H1 (cell line): ENCODE results near the gene RPS4Y2. TPM values are rescaled to one million over a fixed set of nuclear protein-coding genes. Genes with fewer than 3 reads are reported as not detected.

Experiments
- CTCF ChIA-PET: fragments of 300-600 bp; sonication (Branson Sonifier 250); formaldehyde crosslinking; loops from one replicate; lab custom pipeline; 2021; ENCODE audit not compliant: partially characterized antibody; lab: Charles Lee
- POLR2A ChIA-PET: fragments of 300-600 bp; sonication (Branson Sonifier 250); formaldehyde crosslinking; loops from one replicate; lab custom pipeline; 2021; ENCODE audit warnings: inconsistent platforms; ENCODE audit not compliant: partially characterized antibody; lab: Charles Lee
- DNase-seq, 2 experiments: peaks; one replicate each; pipeline versions ENCODE4 v3.0.0 to v3.0.0-alpha.2; 2010 to 2022; ENCODE audit warnings: low spot score in 2 of 2, low read depth in 1 of 2, mixed read lengths in 1 of 2
- FAIRE-seq: peaks from 2 replicates; lab custom pipeline; 2011; peaks lifted over from hg19 to GRCh38; lab: Jason Lieb, UNC
- H2AFZ ChIP-seq: 2 replicates; pipeline ENCODE4 v1.8.1; 2012; ENCODE audit warnings: low read length, inconsistent platforms
- H2AK5ac ChIP-seq: 2 replicates; pipeline ENCODE4 v1.6.1; 2013; ENCODE audit warnings: low read depth, low read length
- H2BK120ac ChIP-seq: replicated peaks from 2 replicates; pipeline ENCODE3; 2013; ENCODE audit warnings: low read depth, low read length, inconsistent platforms
- H2BK12ac ChIP-seq: 2 replicates; pipeline ENCODE4 v1.6.1; 2013; ENCODE audit warnings: low read depth, low read length
- H2BK15ac ChIP-seq: 2 replicates; pipeline ENCODE4 v1.6.1; 2013; ENCODE audit warnings: low read length
- H2BK20ac ChIP-seq: 2 replicates; pipeline ENCODE4 v1.6.1; 2013; ENCODE audit warnings: low read length
- H2BK5ac ChIP-seq: 2 replicates; pipeline ENCODE4 v1.6.1; 2013; ENCODE audit warnings: low read depth, low read length
- H3K14ac ChIP-seq: 2 replicates; pipeline ENCODE4 v1.6.1; 2013; ENCODE audit warnings: inconsistent platforms; ENCODE audit not compliant: insufficient read length
- H3K18ac ChIP-seq: 2 replicates; pipeline ENCODE4 v1.6.1; 2013; ENCODE audit warnings: low read length; ENCODE audit errors: extremely low read depth
- H3K23ac ChIP-seq: 2 replicates; pipeline ENCODE4 v1.6.1; 2013; ENCODE audit warnings: inconsistent platforms; ENCODE audit not compliant: insufficient read length
- H3K23me2 ChIP-seq: 2 replicates; pipeline ENCODE4 v1.6.1; 2013; ENCODE audit warnings: low read depth, low read length
- H3K27ac ChIP-seq: 2 replicates; pipeline ENCODE4 v1.6.1; 2011; ENCODE audit warnings: low read depth, low read length, inconsistent platforms
- H3K27me3 ChIP-seq, 4 experiments: replicated peaks in 1 of 4; 1 replicate in 1 of 4; 2 replicates in 3 of 4; pipeline versions ENCODE4 v1.6.1 to v1.8.1; 2011 to 2013; ENCODE audit warnings: low read length in 3 of 4, mild to moderate bottlenecking in 3 of 4, inconsistent platforms in 2 of 4, mixed read lengths in 2 of 4, moderate library complexity in 1 of 4; ENCODE audit not compliant: control insufficient read depth in 3 of 4, insufficient read depth in 3 of 4; ENCODE audit errors: extremely low read depth in 1 of 4
- H3K36me3 ChIP-seq, 4 experiments: 2 replicates each; pipeline versions ENCODE4 v1.6.1 to v1.8.1; 2011 to 2013; ENCODE audit warnings: mild to moderate bottlenecking in 4 of 4, low read length in 3 of 4, moderate library complexity in 2 of 4, control low read depth in 1 of 4, inconsistent platforms in 1 of 4; ENCODE audit not compliant: insufficient read depth in 4 of 4, control insufficient read depth in 2 of 4
- H3K4ac ChIP-seq: replicated peaks from 2 replicates; pipeline ENCODE3; 2013; ENCODE audit warnings: low read length, low read depth, mixed read lengths, inconsistent platforms; ENCODE audit not compliant: insufficient read length
- H3K4me1 ChIP-seq, 4 experiments: replicated peaks in 1 of 4; 1 replicate in 1 of 4; 2 replicates in 3 of 4; pipeline versions ENCODE4 v1.6.1 to v1.8.1; 2011 to 2013; ENCODE audit warnings: low read length in 3 of 4, inconsistent platforms in 2 of 4, mixed read lengths in 1 of 4; ENCODE audit not compliant: insufficient read depth in 4 of 4, control insufficient read depth in 3 of 4
- H3K4me2 ChIP-seq, 2 experiments: 2 replicates each; pipeline versions ENCODE4 v1.6.1 to v1.8.1; 2011 to 2013; ENCODE audit warnings: low read depth in 2 of 2, low read length in 2 of 2, control low read depth in 1 of 2, inconsistent platforms in 1 of 2, mild to moderate bottlenecking in 1 of 2; ENCODE audit not compliant: insufficient read depth in 1 of 2
- H3K4me3 ChIP-seq, 4 experiments: fragments of 200-600, 300-600 bp in 1 of 4; sonication (generic), shearing (Covaris generic), sonication (Bioruptor Twin) in 1 of 4; 2 replicates each; pipeline versions ENCODE4 v1.5.1 to v1.8.1; 2011 to 2016; ENCODE audit warnings: low read length in 4 of 4, low read depth in 3 of 4, control low read depth in 2 of 4, inconsistent platforms in 2 of 4, mild to moderate bottlenecking in 2 of 4, mixed read lengths in 1 of 4, moderate library complexity in 1 of 4; ENCODE audit not compliant: insufficient read depth in 2 of 4; ENCODE audit errors: extremely low read depth in 1 of 4
- H3K56ac ChIP-seq: replicated peaks from 2 replicates; pipeline ENCODE3; 2013; ENCODE audit warnings: low read depth, mild to moderate bottlenecking, mixed read lengths, low read length, inconsistent platforms; ENCODE audit not compliant: insufficient read length
- H3K79me1 ChIP-seq: 2 replicates; pipeline ENCODE4 v1.6.1; 2013; ENCODE audit warnings: low read depth, low read length, control low read depth
- H3K79me2 ChIP-seq, 2 experiments: 2 replicates each; pipeline versions ENCODE4 v1.6.1 to v1.8.1; 2012 to 2013; ENCODE audit warnings: low read length in 2 of 2, mild to moderate bottlenecking in 2 of 2, inconsistent platforms in 1 of 2; ENCODE audit not compliant: insufficient read depth in 2 of 2, control insufficient read depth in 1 of 2
- H3K9ac ChIP-seq, 4 experiments: replicated peaks in 1 of 4; 1 replicate in 1 of 4; 2 replicates in 3 of 4; pipeline versions ENCODE4 v1.6.1 to v1.8.1; 2011 to 2013; ENCODE audit warnings: low read depth in 3 of 4, low read length in 3 of 4, control low read depth in 2 of 4, mild to moderate bottlenecking in 2 of 4, moderate library complexity in 2 of 4, inconsistent platforms in 1 of 4; ENCODE audit errors: extremely low read depth in 1 of 4
- H3K9me3 ChIP-seq, 2 experiments: 2 replicates each; pipeline versions ENCODE4 v1.6.1 to v1.8.1; 2012 to 2013; ENCODE audit warnings: mild to moderate bottlenecking in 2 of 2, moderate library complexity in 2 of 2, control low read depth in 1 of 2, inconsistent platforms in 1 of 2, low read depth in 1 of 2, low read length in 1 of 2, mixed read lengths in 1 of 2; ENCODE audit not compliant: insufficient read depth in 2 of 2
- H4K20me1 ChIP-seq, 2 experiments: replicated peaks in 1 of 2; 2 replicates each; pipeline versions ENCODE3 to v1.8.1; 2011 to 2013; ENCODE audit warnings: inconsistent platforms in 2 of 2, low read length in 2 of 2, mild to moderate bottlenecking in 1 of 2; ENCODE audit not compliant: insufficient read depth in 2 of 2, control insufficient read depth in 1 of 2
- H4K5ac ChIP-seq: 2 replicates; pipeline ENCODE4 v1.6.1; 2013; ENCODE audit warnings: low read length, low read depth, mixed read lengths, inconsistent platforms; ENCODE audit not compliant: insufficient read length
- H4K8ac ChIP-seq: 2 replicates; pipeline ENCODE4 v1.8.0; 2013; ENCODE audit warnings: mild to moderate bottlenecking, moderate library complexity, low read length, inconsistent platforms; ENCODE audit not compliant: insufficient read depth; ENCODE audit errors: extremely low read depth
- H4K91ac ChIP-seq: replicated peaks from 2 replicates; pipeline ENCODE3; 2013; ENCODE audit warnings: low read length, mixed read lengths, inconsistent platforms; ENCODE audit not compliant: insufficient read length
- BCL11A ChIP-seq, 2 experiments: IDR thresholded peaks; one replicate each; pipeline ENCODE4 v1.6.1; 2011; ENCODE audit warnings: low read depth in 2 of 2, low read length in 2 of 2, mild to moderate bottlenecking in 2 of 2
- CBX8 ChIP-seq: fragments of 300-800, 300-1000 bp; sonication (generic); IDR thresholded peaks from 2 replicates; pipeline ENCODE4 v1.7.1; 2016; ENCODE audit warnings: low read depth, low read length, borderline replicate concordance
- CEBPB ChIP-seq: IDR thresholded peaks from 2 replicates; pipeline ENCODE4 v1.6.1; 2012; ENCODE audit warnings: low read depth, low read length
- FOSL1 ChIP-seq: IDR thresholded peaks from 2 replicates; pipeline ENCODE4 v1.6.1; 2011; ENCODE audit warnings: mild to moderate bottlenecking, low read depth, low read length, moderate library complexity; ENCODE audit not compliant: insufficient read depth
- GTF2F1 ChIP-seq: IDR thresholded peaks from 2 replicates; pipeline ENCODE4 v1.6.1; 2012; ENCODE audit warnings: low read depth, low read length, improper control_type of control experiment, borderline replicate concordance
- JUN ChIP-seq: IDR thresholded peaks from 2 replicates; pipeline ENCODE4 v1.6.1; 2011; ENCODE audit warnings: low read depth, mild to moderate bottlenecking, improper control_type of control experiment, low read length
- KDM1A ChIP-seq: fragments of 200-600, 300-600 bp; sonication (generic); IDR thresholded peaks from 2 replicates; pipeline ENCODE4 v1.7.1; 2016; ENCODE audit warnings: mild to moderate bottlenecking, low read length, borderline replicate concordance
- SAP30 ChIP-seq: fragments of 300-600 bp; sonication (generic); IDR thresholded peaks from 2 replicates; pipeline ENCODE4 v1.7.1; 2012; ENCODE audit warnings: low read length, moderate library complexity, mild to moderate bottlenecking, inconsistent platforms; ENCODE audit not compliant: insufficient read depth, insufficient replicate concordance
- SIRT6 ChIP-seq: IDR thresholded peaks from one replicate; pipeline ENCODE4 v1.7.1; 2012; ENCODE audit warnings: low read length, inconsistent platforms
- ZNF274 ChIP-seq: IDR thresholded peaks from 2 replicates; pipeline ENCODE4 v1.7.0; 2012; ENCODE audit warnings: low read length, borderline replicate concordance; ENCODE audit errors: extremely low read depth
- WGBS, 2 experiments: shearing (Covaris generic) in 1 of 2; methylation state at CpG; one replicate each; pipeline versions ENCODE4 v1.1.6 to v1.1.7; 2013 to 2015; ENCODE audit warnings: low lambda C conversion rate in 2 of 2, mixed read lengths in 2 of 2, inconsistent platforms in 1 of 2, low coverage in 1 of 2, missing lambda C conversion rate in 1 of 2; ENCODE audit not compliant: insufficient replicate concordance in 2 of 2, insufficient coverage in 1 of 2, insufficient read length in 1 of 2; ENCODE audit errors: extremely low coverage in 1 of 2, missing lambda C conversion rate in 1 of 2; 5-methylcytosine and 5-hydroxymethylcytosine counted together
- polyA plus RNA-seq, 7 experiments: library from polyadenylated mRNA; depleted of rRNA in 3 of 7; stranded (reverse) in 5 of 7; unstranded in 2 of 7; fragments of >200 nt in 5 of 7; fragments of 200-250 nt in 2 of 7; gene quantifications; 1 replicate in 5 of 7; 2 replicates in 1 of 7; 4 replicates in 1 of 7; pipeline versions ENCODE4 v1.2.1 to v1.2.3, GENCODE V29; 2011 to 2013; ENCODE audit warnings: missing spikeins in 2 of 7, mixed read lengths in 2 of 7
- total RNA-seq: library from RNA; stranded (reverse); fragmentation: NEBNext Ultra II Directional; extraction: Animal tissue kit (Norgen Biotek cat#: 25700); gene quantifications from 2 replicates; pipeline ENCODE4 v1.2.1, GENCODE V29; 2021

The RPS4Y2 gene
- total and polyA plus RNA-seq, 2 of the 8 experiments (the other 6 are each of a cell fraction or from before 2014, with no cell fraction given) = not detected

DNA sequence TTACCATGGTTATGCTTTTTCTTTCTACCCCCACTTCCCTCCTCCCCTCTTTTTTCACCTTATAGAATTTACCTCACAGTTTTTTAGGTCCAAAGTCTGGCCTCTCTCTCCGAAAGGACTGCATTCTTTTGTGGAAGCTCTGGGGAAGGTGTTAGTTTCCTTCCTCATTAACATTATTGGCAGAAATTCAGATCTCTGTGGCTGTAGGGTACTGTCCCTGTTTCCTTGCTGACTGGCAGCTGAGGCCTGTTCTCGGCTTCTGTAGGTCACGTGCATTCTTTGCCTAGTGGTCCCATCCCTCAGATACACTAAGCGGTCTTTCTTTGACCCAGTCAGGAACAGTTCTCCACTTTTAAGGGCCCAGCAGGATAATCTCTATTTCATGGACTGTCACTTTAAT is 25.5 kb downstream of the RPS4Y2 start:
- Histone ChIP-seq H2BK15ac (no peak overlapping the region), H4K5ac (no peak overlapping the region), H2AK5ac (no peak overlapping the region), H3K14ac (no peak overlapping the region), H3K27me3 (no peaks in the 10 kb centered on the region)
- TF ChIP-seq GTF2F1 = no peak
- no peak for TF ChIP-seq BCL11A (IDR thresholded peaks at IDR 0.05; ENCODE audit: low read depth in 2 of 2, low read length in 2 of 2)
- no peak for TF ChIP-seq CBX8
- TF ChIP-seq ZNF274 = no peak
- no peak for TF ChIP-seq SIRT6
- no peak for TF ChIP-seq KDM1A
- TF ChIP-seq FOSL1 = no peak
- no peak for TF ChIP-seq CEBPB
- no peak for TF ChIP-seq JUN
- TF ChIP-seq SAP30 = no peak
- TF ChIP-seq, all 59 proteins: peak for 0
- H3K79me1 ChIP-seq = no peaks in the 10 kb centered on the region
- no peaks in the 10 kb centered on the region for H3K4me1 ChIP-seq
- DNase-seq (no peak), FAIRE-seq (no peak)
- no peak overlapping the region for H2BK20ac ChIP-seq
- no peak overlapping the region for H3K4me2 ChIP-seq
- no peak overlapping the region for H2AFZ ChIP-seq
- ChIA-PET POLR2A (no interaction called here), CTCF (no interaction called here)
- H3K23ac ChIP-seq = no peak overlapping the region
- H3K18ac ChIP-seq = no peak overlapping the region
- H3K79me2 ChIP-seq = no peaks in the 10 kb centered on the region
- H3K27ac ChIP-seq = no peak overlapping the region
- WGBS, 2 experiments = 95% methylated on average over 3 of the region's 4 CpGs; no CpG with 5 or more reads in 1 of the 2 experiments
- no peak overlapping the region for H2BK120ac ChIP-seq
- H3K9ac ChIP-seq = no peak overlapping the region
- no peak overlapping the region for H4K91ac ChIP-seq
- peaks cover 18 to 45% of the 10 kb centered on the region in 2 experiments for H3K9me3 ChIP-seq
- H3K56ac ChIP-seq = no peak overlapping the region
- no peak overlapping the region for H2BK5ac ChIP-seq
- H4K20me1 ChIP-seq = no peaks in the 10 kb centered on the region
- H3K23me2 ChIP-seq = no peaks in the 10 kb centered on the region; the same call in 1 of the 2 replicates
- no peak overlapping the region for H3K4ac ChIP-seq
- H3K4me3 ChIP-seq = no peak overlapping the region
- no peak overlapping the region for H2BK12ac ChIP-seq
- H4K8ac ChIP-seq = no peak overlapping the region
- no peaks in the 10 kb centered on the region for H3K36me3 ChIP-seq
